GM18508 (cell line): ENCODE data around the gene LIMK1.
"Not testable (repeated sequence)": the region's sequence is repeated elsewhere in the genome, so short reads cannot be mapped to it uniquely, and the experiment has no call there.

Experiments
- ATAC-seq: cut with Tn5 transposase; IDR thresholded peaks from one replicate; pipeline ENCODE4 v1.9.1; 2021; ENCODE audit warnings: moderate number of reproducible peaks; ENCODE audit not compliant: insufficient read depth, unreplicated experiment

Gene LIMK1

DNA sequence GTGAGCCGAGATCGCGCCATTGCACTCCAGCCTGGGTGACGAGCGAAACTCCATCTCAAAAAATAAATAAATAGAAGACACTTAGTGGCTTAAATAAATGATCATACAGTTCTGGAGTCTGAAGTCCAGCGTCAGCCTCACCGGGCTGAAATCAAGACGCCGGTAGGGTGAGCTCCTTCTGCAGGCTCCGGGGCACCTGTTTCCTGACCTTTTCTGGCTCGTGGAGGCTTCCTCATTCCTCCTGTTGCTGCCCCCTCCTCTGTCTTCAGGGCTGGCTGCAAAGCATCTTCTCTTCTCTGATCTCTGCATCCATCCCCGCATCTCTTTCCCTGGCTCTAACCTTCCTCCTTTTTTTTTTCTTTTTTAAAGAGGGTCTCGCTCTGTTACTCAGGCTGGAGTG lies 32.8 kb downstream of the LIMK1 start:
- ATAC-seq, result no peak

DNA sequence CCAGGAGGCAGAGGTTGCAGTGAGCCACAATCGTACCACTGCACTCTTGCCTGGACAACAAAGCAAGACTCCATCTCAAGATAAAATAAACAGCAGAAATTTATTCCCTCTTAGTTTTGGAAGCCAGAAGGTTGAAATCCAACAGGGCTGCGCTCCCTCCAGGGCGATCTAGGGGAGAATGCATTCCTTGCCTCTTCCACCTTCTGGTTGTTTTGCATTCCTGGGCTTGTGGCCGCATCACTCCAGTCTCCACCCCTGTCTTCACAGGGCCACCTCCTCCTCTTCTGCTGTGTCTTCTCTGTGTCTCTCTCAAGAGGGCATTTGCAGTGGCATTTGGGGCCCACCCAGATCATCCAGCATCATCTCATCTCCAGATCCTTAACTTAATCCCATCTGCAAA lies 36.2 kb downstream of the LIMK1 start:
- ATAC-seq, result no peak

DNA sequence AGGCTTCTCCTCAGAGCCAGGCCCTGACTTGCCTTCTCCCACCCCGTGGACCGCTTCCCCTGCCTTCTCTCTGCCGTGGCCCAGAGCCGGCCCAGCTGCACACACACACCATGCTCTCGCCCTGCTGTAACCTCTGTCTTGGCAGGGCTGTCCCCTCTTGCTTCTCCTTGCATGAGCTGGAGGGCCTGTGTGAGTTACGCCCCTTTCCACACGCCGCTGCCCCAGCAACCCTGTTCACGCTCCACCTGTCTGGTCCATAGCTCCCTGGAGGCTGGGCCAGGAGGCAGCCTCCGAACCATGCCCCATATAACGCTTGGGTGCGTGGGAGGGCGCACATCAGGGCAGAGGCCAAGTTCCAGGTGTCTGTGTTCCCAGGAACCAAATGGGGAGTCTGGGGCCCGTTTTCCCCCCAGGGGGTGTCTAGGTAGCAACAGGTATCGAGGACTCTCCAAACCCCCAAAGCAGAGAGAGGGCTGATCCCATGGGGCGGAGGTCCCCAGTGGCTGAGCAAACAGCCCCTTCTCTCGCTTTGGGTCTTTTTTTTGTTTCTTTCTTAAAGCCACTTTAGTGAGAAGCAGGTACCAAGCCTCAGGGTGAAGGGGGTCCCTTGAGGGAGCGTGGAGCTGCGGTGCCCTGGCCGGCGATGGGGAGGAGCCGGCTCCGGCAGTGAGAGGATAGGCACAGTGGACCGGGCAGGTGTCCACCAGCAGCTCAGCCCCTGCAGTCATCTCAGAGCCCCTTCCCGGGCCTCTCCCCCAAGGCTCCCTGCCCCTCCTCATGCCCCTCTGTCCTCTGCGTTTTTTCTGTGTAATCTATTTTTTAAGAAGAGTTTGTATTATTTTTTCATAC lies 38.0 kb downstream of the LIMK1 start:
- ATAC-seq, result no peak

GRCh38 chr7:74123892-74124291 lies 40.3 kb downstream of the LIMK1 start:
- not testable (repeated sequence) for ATAC-seq

DNA sequence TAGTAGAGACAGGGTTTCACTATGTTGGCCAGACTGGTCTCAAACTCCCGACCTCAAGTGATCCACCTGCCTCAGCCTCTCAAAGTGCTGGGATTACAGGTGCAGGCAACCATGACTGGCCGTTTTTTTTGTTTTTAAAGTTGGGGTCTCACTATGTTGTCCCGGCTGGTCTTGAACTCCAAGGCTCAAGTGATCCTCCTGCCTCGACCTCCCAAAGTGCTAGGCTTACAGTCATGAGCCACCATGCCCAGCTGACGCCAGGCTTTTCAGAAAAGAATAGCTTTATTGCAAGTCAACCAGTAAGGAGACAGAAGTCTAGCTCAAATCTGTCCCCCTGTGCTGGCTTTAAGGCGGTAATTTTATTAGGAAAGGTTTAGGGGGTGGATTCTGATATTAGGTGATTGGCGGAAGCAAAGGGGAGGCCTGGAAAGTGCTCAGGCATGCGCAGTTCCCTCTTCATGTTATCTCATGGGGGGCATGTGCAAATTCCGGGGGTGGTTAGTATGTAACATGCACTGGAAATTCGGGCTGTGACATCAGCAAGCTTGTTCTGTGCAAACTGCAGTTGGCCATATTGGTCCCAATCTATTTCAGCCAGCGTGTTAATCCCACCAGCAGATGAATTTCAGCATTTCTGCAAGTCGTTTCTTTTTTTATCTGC lies 42.7 kb downstream of the LIMK1 start:
- ATAC-seq, result no peak

- no peak for ATAC-seq
These were observed 46.3 kb downstream of the LIMK1 start for GRCh38 chr7:74129887-74130286.

GRCh38 chr7:74130518-74130917 lies 46.9 kb downstream of the LIMK1 start:
- ATAC-seq, result no peak

DNA sequence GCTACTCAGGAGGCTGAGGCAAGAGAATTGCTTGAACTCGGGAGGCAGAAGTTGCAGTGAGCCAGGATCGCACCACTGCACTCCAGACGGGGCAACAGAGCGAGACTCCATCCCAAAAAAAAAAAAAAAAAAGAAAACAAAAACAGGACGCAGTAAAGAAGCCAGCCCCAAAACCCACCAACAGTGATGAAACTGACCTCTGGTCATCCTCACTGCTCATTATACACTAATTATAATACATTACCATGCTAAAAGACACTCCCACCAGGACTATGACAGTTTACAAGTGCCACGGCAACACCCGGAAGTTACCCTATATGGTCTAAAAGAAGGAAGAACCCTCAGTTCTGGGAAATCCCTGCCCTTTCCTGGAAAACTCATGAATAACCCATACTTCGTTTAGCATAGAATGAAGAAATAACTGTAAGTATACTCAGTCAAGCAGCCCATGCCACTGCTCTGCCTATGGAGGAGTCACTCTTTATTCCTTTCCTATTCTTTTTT lies 50.6 kb downstream of the LIMK1 start:
- ATAC-seq, result no peak

DNA sequence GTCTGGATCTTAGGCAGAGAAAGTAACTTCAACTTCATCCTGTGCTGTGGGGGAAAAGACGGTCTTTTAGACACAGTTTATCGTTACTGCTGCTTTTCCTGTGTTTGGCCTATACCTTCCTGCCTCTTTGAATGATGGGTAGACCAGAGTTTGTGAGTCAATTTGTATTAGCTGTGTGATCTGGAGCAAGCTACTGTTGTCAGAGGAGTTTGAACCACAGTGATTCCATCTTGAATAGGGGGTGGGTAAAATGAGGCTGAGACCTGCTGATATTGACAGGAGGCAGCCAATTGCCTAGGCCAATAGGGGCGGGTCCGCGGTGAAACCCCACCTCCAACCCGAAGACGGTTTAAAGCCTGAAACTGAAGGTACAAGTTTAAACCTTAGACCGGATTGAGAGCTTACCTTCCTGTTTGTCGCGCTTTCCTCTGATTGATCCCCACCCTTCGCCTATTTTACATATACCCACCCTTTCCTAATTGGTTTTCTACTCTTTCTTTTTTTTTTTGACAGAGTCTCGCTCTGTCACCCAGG lies 54.8 kb downstream of the LIMK1 start:
- no peak for ATAC-seq

- no peak for ATAC-seq
These were observed 55.6 kb downstream of the LIMK1 start for GRCh38 chr7:74138945-74139843.

- ATAC-seq, result no peak
These were observed 58.1 kb downstream of the LIMK1 start for GRCh38 chr7:74141705-74142104.

GRCh38 chr7:74143383-74143782 lies 59.8 kb downstream of the LIMK1 start:
- no peak for ATAC-seq

DNA sequence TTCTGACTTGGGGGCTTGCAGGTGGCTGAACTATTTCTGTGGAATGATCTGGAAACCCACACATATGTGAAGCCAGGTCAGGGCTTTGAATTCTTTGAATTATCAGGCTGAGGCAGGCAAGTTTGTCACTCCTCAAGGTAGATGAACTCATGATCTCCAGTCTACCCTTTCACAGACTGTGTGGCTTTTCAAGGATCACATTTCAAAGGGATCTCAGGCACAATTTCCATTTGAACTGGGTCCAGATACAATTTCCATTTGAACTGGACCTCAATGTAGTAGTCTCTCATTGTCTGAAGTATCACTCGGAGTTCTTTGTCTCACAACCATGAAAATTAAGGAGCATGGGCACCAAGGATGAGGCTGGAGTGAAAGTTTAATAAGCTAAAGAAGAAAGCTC lies 64.9 kb downstream of the LIMK1 start:
- no peak for ATAC-seq

GRCh38 chr7:74149071-74149470 lies 65.5 kb downstream of the LIMK1 start:
- ATAC-seq, result no peak

DNA sequence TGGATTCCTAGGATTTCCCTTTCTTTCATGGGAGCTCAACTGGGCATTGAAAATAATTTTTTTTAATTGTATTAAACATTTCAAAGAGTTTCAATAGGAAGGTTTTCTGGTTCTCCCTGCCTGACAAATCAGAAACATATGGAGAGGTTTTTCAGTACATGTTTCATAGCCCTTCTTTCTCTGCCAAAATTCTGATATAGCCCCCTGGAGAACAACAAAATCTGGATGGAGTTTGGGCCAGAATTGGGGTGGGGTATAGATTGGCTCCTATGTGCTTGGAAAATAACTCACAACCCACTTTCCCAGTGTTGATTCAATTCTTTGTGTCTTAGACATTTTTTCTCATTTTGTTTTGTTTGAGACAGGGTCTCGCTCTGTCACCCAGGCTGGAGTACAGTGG lies 66.0 kb downstream of the LIMK1 start:
- ATAC-seq, result no peak

- ATAC-seq, result no peak
These were observed 70.1 kb downstream of the LIMK1 start for GRCh38 chr7:74153736-74154135.

DNA sequence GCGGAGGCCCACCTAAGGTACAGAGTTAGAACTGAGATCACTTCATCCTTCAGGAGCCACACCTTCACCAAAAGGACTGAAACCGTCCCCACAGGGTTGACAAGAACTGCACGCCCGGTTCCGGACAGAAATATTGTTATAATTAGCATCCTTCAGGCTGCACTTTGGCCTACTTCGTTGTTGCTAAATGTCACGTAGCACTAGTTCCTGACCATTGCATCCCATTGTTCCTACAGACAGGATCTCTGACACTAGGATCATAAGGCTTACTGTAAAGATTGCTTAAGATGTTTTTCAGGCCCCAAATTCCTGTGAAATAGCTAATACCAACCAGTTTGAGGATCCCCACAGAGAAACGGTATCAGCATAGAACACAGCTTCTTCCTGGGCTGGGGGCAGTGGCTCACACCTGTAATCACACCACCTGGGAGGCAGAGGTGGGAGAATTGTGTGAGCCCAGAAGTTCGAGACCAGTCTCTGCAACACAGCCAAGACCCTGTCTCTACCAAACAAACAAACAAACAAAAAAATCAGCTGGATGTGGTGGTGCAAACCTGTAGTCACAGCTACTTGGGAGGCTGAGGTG lies 72.3 kb downstream of the LIMK1 start:
- no peak for ATAC-seq

DNA sequence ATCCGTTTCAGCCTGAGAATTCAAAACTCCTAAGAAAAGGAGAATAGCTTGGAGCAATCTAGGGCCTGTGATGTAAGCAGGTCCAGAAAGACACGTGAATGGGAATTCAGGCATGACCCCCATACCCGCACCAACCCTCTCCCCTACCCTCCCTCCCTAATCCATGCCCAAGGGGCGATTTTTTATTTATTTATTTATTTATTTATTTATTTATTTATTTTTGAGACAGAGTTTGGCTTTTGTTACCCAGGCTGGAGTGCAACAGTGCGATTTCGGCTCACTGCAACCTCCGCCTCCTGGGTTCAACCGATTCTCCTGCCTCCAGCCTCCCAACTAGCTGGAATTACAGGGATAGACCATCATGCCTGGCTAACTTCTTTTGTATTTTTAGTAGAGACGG lies 74.0 kb downstream of the LIMK1 start:
- no peak for ATAC-seq

- no peak for ATAC-seq
These were observed 81.4 kb downstream of the LIMK1 start for GRCh38 chr7:74164985-74165456.
